CD4-positive, alpha-beta T cell (primary cell): ENCODE measurements around the gene HIBADH. TPM values are rescaled to one million over a fixed set of nuclear protein-coding genes. Genes with fewer than 3 reads are reported as not detected.

Experiments
- ATAC-seq: fragments of 200-7000 bp; cut with Tn5 transposase; one replicate; pipeline ENCODE4 v1.10.0; 2022; ENCODE audit warnings: mild to moderate bottlenecking; ENCODE audit not compliant: poor library complexity
- CTCF ChIA-PET: fragments of 350-600 bp; sonication (Branson Sonifier 250); formaldehyde crosslinking; loops from one replicate; lab custom pipeline; 2021; ENCODE audit warnings: antibody characterized with exemption, inconsistent platforms; lab: Charles Lee
- POLR2A ChIA-PET: fragments of 350-600 bp; sonication (Branson Sonifier 250); formaldehyde crosslinking; loops from one replicate; lab custom pipeline; 2021; ENCODE audit warnings: antibody characterized with exemption, inconsistent platforms; lab: Charles Lee
- DNase-seq, 14 experiments: peaks; one replicate each; pipeline ENCODE4 v3.0.0-alpha.2; 2013 to 2020; ENCODE audit warnings: mixed read lengths in 2 of 14
- H3K27ac ChIP-seq, 2 donors: one replicate each; pipeline versions ENCODE4 v1.5.1 to v1.7.0; 2013; ENCODE audit warnings: low read length in 2 of 2, low read depth in 1 of 2, mild to moderate bottlenecking in 1 of 2
- H3K27me3 ChIP-seq, 2 experiments: 1 replicate in 1 of 2; 2 replicates in 1 of 2; pipeline versions ENCODE4 v1.6.1 to v1.7.0; 2013; ENCODE audit warnings: low read length in 2 of 2, control low read depth in 1 of 2, mild to moderate bottlenecking in 1 of 2, moderate library complexity in 1 of 2; ENCODE audit not compliant: insufficient read depth in 2 of 2, control insufficient read depth in 1 of 2
- H3K36me3 ChIP-seq: one replicate; pipeline ENCODE4 v1.6.1; 2013; ENCODE audit warnings: low read length, control low read depth; ENCODE audit not compliant: insufficient read depth
- H3K4me1 ChIP-seq: one replicate; pipeline ENCODE4 v1.6.1; 2013; ENCODE audit warnings: low read length, control low read depth; ENCODE audit not compliant: insufficient read depth
- H3K4me3 ChIP-seq: one replicate; pipeline ENCODE4 v1.5.1; 2013; ENCODE audit warnings: mild to moderate bottlenecking, low read length, moderate library complexity
- H3K9me3 ChIP-seq, 2 experiments: 1 replicate in 1 of 2; 2 replicates in 1 of 2; pipeline versions ENCODE4 v1.6.1 to v1.7.0; 2013; ENCODE audit warnings: low read length in 2 of 2, mild to moderate bottlenecking in 2 of 2, control low read depth in 1 of 2, moderate library complexity in 1 of 2; ENCODE audit not compliant: control insufficient read depth in 1 of 2, insufficient read depth in 1 of 2
- H3K27ac Mint-ChIP-seq: one replicate; pipeline ENCODE4 v1.8.0; 2020; ENCODE audit warnings: mixed read lengths
- H3K27me3 Mint-ChIP-seq: one replicate; pipeline ENCODE4 v1.8.0; 2021; ENCODE audit warnings: mixed read lengths
- H3K36me3 Mint-ChIP-seq: one replicate; pipeline ENCODE4 v1.8.0; 2021; ENCODE audit warnings: low read depth, mixed read lengths
- H3K4me1 Mint-ChIP-seq: one replicate; pipeline ENCODE4 v1.8.0; 2021; ENCODE audit warnings: low read depth, mixed read lengths
- H3K4me3 Mint-ChIP-seq: one replicate; pipeline ENCODE4 v1.8.0; 2020; ENCODE audit warnings: mild to moderate bottlenecking, mixed read lengths
- H3K9me3 Mint-ChIP-seq: one replicate; pipeline ENCODE4 v1.8.0; 2020; ENCODE audit warnings: mixed read lengths
- CTCF ChIP-seq: fragments of 200-600 bp; IDR thresholded peaks from one replicate; pipeline ENCODE4 v1.8.0; 2022; ENCODE audit warnings: antibody characterized with exemption, mild to moderate bottlenecking
- intact Hi-C, 2 experiments: fragments of 100-400 bp; cut with DNase I in 1 of 2; cut with micrococcal nuclease in 1 of 2; formaldehyde crosslinking; loops; one replicate each; pipeline versions ENCODE4 v1.15.1 to v1.9.0; 2023 to 2025; cut with DNase I, micrococcal nuclease
- total RNA-seq, 174 experiments: library from RNA in 2 of 174; stranded (reverse) in 2 of 174; gene quantifications; one replicate each; pipeline ENCODE4 v1.2.3 and lab custom pipeline; 2021 to 2026

Gene HIBADH
- total RNA-seq, 2 experiments from 2014 or later, result 6.3 to 8.4 TPM

DNA sequence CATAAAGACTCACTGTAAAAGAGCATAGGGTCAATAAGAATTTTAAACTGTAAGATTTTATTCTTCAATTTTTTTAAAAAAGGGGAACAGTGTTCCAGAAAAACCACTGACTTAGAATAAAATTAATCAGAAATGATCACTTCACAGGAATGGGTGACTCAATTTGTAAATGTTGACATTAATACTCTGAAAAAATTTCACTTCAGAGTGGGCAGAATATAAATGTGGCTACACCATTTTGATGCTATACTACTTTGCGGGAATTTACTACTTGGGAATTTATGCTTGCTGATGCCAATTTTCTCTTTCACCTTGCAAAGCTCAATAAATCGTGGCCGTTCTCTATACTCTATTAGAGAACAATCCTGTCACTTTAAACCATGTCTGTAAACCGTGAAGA, 126.9 kb downstream of the HIBADH start:
- TF ChIP-seq CTCF, result no peak
- no peaks in the 10 kb centered on the region for H3K4me1 Mint-ChIP-seq
- ATAC-seq, result no peak
- Histone ChIP-seq H3K4me1 (no peaks in the 10 kb centered on the region), H3K36me3 (peaks cover 12% of the 10 kb centered on the region), H3K9me3 (no peaks in the 10 kb centered on the region), H3K27me3 (no peaks in the 10 kb centered on the region), H3K27ac (no peak overlapping the region), H3K4me3 (no peak overlapping the region)
- intact Hi-C loops, result no loop called here
- no peak overlapping the region for H3K4me3 Mint-ChIP-seq
- peaks cover 79% of the 10 kb centered on the region for H3K36me3 Mint-ChIP-seq
- H3K27me3 Mint-ChIP-seq, result no peaks in the 10 kb centered on the region
- CTCF ChIA-PET, result no interaction called here
- no peaks in the 10 kb centered on the region for H3K9me3 Mint-ChIP-seq
- H3K27ac Mint-ChIP-seq, result no peak overlapping the region
- POLR2A ChIA-PET, result no interaction called here
- no peak for DNase-seq

GRCh38 chr7:27533652-27534081, 129.0 kb downstream of the HIBADH start:
- Mint-ChIP-seq H3K27me3 (no peaks in the 10 kb centered on the region), H3K4me1 (no peaks in the 10 kb centered on the region), H3K9me3 (no peaks in the 10 kb centered on the region), H3K27ac (no peak overlapping the region), H3K36me3 (peaks cover 79% of the 10 kb centered on the region), H3K4me3 (no peak overlapping the region)
- Histone ChIP-seq H3K4me1 (no peaks in the 10 kb centered on the region), H3K27ac (no peak overlapping the region), H3K4me3 (no peak overlapping the region), H3K36me3 (peaks cover 9% of the 10 kb centered on the region), H3K27me3 (no peaks in the 10 kb centered on the region), H3K9me3 (no peaks in the 10 kb centered on the region)
- ChIA-PET CTCF (no interaction called here), POLR2A (no interaction called here)
- TF ChIP-seq CTCF, result no peak
- ATAC-seq, result no peak
- DNase-seq, result no peak
- intact Hi-C loops, result no loop called here

DNA sequence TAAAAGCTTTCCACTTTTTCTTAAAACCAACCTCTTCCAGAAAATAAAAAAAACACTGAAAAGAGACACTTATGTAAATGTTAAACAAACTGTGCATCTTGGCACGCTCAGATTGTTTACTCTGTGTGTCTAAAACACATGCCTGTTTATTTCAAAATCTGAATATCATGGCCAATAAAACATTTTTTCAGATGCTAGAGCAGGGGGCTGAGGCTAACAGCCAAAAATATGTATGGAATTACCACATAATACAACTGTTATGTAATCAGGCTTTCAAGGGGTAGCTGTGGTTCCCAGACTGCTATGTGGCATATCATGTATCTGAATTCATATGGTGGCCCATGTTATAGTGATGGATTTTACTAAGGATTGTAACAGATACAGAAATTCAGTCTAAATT, 130.4 kb downstream of the HIBADH start:
- no peak for TF ChIP-seq CTCF
- H3K9me3 Mint-ChIP-seq, result no peaks in the 10 kb centered on the region
- peaks cover 78% of the 10 kb centered on the region for H3K36me3 Mint-ChIP-seq
- H3K27me3 Mint-ChIP-seq, result no peaks in the 10 kb centered on the region
- H3K4me3 Mint-ChIP-seq, result no peak overlapping the region
- Histone ChIP-seq H3K27ac (no peak overlapping the region), H3K36me3 (peaks cover 9% of the 10 kb centered on the region), H3K9me3 (no peaks in the 10 kb centered on the region), H3K4me3 (no peak overlapping the region), H3K27me3 (no peaks in the 10 kb centered on the region), H3K4me1 (no peaks in the 10 kb centered on the region)
- ATAC-seq (no peak), DNase-seq (no peak)
- ChIA-PET POLR2A (no interaction called here), CTCF (no interaction called here)
- no peak overlapping the region for H3K27ac Mint-ChIP-seq
- H3K4me1 Mint-ChIP-seq, result no peaks in the 10 kb centered on the region
- intact Hi-C loops, result no loop called here
